ENCODE data around the gene NPPA.
"Not testable (repeated sequence)": the region's sequence is repeated elsewhere in the genome, so short reads cannot be mapped to it uniquely, and the experiment has no call there.

Gene NPPA

GRCh38 chr1:11847667-11848372, at the start of gene NPPA:
TSS of gene NPPA (minus strand) at chr1:11847783. CDS start at chr1:11847684, 99 bp downstream.
- no peak for DNase-seq

- not testable (repeated sequence) for DNase-seq
Observed at GRCh38 chr1:11894501-11894900, 46.9 kb upstream of the NPPA start.

- DNase-seq: peak; percentile 17
Observed at GRCh38 chr1:11893907-11894251, 46.3 kb upstream of the NPPA start.

GRCh38 chr1:11891433-11892186, 44.0 kb upstream of the NPPA start:
- no peak for DNase-seq

DNA sequence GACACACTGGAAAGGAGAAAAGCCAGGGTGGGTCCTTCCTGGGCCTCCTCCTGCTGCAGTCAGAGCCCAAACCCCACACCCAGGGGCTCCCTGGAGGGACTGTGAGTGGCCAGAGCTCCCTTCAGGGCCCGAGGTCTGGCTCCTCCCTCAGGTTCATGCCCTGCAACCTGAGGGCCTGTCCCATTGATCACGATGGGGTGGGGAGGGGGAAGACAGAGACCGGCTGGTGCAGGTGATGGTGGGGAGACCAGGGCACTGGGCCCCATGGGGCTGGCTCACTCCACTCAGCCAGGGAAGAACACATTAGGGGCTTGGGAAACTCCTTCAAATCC, 41.3 kb upstream of the NPPA start:
- no peak for DNase-seq

- DNase-seq: no peak
Observed at GRCh38 chr1:11888206-11888876, 40.8 kb upstream of the NPPA start.

- DNase-seq: no peak
Observed at GRCh38 chr1:11887666-11888007, 40.1 kb upstream of the NPPA start.

DNA sequence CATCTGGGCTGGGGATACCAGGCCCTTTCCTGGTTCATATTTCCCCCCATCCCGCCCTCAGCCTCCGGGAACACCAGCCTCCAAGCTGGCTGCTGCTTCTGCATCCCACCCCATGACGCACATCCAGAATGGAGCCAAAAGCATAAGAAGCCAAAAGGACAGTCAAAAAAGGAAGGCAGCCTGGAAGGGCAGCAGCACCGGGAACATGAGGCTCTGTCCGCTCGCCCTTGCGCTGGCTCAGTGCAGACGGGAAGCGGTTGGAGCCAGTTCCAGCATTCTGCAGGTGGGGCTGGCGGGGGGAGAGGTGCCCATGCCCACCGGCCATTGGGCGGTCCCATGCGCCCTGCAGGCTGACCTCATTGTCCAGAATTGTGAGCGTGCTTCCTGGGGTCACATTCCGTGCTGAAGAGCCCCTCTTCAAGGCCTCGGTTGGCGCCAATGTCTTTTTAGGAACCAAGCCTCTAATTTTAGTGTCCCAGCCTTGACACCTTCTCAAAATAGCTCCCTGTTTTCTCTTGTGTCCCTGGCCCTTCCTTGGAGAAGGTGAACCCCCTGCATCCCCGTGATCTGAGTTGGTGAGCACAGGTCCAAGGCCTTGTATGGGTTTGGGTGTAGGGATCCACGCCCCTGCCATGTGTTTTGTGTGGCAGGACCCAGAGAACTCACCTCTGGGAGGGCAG, 39.5 kb upstream of the NPPA start:
- no peak for DNase-seq

DNA sequence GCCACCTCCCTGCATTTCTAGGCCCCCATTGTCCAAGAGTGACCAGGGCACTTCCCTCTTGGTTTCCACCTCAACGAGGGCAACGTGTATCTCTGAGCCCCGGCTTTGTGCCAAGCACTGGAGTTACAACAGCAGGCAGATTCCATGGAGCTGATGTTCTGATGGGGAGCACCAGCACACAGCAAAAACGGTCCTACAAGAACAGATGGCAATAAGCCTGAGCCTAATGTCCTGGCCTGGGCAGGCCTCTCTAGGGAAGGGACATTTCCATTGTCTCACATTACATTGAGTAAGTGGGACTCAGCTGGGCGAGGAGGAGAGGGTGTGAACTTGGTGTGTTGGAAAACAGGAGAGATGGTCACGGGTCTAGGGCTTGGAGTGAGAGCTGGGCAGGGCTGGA, 38.3 kb upstream of the NPPA start:
- no peak for DNase-seq

- peak; percentile 65 for DNase-seq
Observed at GRCh38 chr1:11882814-11883538, 35.4 kb upstream of the NPPA start.

DNA sequence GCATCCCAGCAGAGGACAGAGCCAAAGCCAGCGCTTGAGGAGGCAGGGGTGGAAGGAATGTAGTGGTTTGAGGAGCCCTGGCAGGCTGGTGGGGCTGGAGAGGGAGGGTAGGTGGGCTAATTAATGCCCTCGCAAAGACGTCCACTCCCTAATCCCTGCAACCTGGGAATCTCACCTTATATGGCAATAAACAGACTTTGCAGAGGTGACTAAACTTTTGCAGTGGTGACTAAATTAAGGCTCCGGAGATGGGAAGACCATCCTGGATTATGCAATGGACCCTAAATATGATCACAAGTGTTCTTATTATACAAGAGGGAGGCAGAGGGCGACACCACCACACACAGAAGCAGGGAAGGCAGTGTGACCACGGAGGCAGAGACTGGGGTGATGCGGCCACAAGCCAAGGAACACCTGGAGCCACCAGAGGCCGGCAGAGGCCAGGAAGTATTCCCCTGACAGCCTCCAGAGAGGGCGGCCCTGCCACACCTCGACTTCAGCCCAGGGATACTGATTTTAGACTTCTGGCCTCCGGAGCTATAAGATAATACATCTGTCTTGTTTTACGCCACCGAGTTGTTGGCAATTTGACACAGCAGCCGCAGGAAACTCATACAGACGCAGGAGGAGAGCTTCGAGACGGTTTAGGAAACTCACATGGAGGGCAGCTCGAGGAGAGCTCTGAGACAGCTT, 34.3 kb upstream of the NPPA start:
- no peak for DNase-seq

DNA sequence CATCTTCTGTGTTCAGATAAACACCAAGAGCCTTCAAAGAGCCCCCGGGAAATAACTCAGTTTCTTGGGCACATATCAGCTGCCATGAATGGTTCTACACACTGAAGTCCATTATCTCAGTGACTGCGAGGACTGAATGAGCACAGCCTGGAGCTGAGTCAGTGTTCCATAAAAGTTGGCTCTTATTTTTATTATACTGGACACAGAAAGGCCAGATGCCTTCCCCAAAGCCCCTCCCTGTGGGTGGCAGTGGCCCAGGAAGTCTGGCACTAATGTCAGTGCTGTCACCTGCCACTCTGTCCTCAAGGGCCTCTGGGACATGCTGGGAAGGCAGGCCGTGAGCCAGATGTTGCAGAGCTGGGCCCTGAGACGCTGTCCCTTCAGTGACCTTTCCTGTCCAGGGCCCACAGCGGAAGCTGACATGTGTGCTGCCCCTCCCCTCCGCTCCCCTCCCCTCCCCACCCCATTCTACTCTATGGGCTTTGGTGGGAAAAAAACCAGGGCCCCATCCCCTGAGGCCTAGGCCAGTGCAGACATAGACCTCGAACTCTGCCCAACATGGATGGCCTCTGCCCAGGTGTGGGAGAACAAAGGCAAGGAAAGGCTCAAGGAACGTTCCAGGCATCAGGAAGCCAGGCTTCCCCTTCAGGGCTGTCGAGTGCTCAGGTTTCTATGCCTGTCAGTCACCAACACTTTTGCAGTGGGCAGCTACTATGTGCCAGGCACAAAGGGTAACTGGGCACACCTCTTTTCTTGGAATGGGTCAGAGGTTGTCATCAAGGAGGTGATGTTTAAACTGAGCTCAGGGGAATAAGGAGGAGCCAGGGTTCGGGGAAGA, 33.5 kb upstream of the NPPA start:
- DNase-seq: no peak

DNA sequence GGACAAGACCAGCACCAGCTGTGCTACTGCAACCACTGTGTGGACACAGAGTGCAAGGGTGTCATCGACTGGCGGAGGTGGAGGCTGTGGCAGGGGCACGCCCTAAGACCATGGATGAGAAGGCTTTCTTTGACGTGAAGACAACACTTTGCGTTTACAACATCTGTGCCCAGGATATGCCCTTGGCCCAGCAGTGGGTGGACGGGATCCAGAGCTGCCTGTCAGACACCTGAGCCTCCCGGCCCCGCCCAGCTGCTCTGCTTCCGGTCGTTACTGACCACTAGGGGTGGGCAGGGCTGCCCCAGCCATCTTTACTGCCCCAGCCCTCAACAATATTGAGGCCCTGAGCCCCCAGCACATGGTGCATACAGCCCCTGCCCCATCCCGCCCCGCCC, 32.6 kb upstream of the NPPA start:
- no peak for DNase-seq

DNA sequence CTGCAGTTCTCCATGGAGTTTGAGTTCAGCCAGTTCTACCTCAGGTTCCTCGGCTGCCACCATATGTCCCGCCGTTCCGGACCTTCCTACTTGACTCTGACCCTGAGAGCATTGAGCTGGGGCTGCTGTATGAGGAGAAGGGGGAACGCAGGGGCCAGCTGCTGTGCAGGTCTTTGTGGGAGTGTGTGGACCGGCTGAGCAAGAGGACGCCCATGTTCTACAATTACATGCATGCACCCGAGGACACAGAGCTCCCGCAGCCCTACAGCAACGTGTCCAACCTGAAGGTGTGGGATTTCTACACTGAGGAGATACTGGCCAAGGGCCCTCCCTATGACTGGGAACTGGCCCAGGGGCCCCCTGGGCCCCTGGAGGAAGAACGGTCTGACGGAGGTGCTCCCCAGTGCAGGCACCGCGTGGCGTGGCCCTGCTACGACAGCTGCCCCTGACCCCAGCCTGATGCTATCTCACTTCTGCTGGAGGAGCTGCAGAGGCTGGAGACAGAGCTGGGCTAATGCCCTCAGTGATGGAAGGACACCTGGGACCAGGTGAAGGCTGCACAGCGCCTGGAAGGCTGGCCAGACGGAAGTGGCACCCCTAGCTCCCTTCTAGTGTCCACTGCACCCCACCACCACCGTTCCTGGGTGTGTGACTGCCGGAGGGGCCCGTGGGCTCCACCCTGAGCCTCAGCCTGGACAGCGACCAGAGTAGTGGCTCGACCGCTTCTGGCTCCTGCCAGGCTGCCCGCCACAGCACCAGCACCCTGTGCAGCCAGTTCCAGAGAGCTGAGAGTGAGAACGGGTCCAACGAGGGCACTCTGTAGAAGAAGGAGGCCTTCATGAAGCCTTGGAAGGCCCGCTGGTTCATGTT, 32.0 kb upstream of the NPPA start:
- no peak for DNase-seq

- no peak for DNase-seq
Observed at GRCh38 chr1:11878891-11879190, 31.3 kb upstream of the NPPA start.

GRCh38 chr1:11878081-11878890, 30.7 kb upstream of the NPPA start:
- no peak for DNase-seq

GRCh38 chr1:11877074-11877473, 29.5 kb upstream of the NPPA start:
- DNase-seq: no peak

DNA sequence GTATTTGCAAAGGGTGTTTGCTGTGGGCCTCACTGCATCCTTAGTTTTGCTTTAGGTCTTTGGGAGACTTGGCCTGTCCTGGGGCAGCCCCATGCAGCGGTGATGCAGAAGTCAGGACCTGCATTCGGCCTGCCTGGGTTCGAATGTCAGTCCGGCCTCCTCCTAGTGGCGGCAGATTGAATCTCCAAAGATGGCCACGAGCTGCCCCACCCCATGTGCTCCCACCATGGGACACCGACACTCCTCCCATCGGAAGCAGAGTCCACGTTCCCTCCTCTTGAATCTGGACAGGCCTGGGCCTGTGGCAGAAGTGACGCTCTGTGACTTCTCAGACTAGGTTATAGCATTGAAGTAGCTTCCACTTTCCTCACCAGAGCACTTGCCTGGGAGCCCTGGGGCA, 27.5 kb upstream of the NPPA start:
- no peak for DNase-seq

GRCh38 chr1:11874624-11875023, 27.0 kb upstream of the NPPA start:
- no peak for DNase-seq

- no peak for DNase-seq
Observed at GRCh38 chr1:11874258-11874562, 26.6 kb upstream of the NPPA start.

Data from MV-4-11 (cell line).